ENCODE data around the gene KDM2B. TPM values are rescaled to one million over a fixed set of nuclear protein-coding genes. Genes with fewer than 3 reads are reported as not detected.

KDM2B gene
- total and polyA plus RNA-seq, 2 of the 8 experiments (the other 6 are each of a cell fraction or from before 2014, with no cell fraction given) = 111 to 162 TPM

- Histone ChIP-seq H2BK15ac (ENCODE audit: low read length) (no peak overlapping the region), H2BK20ac (ENCODE audit: low read length) (no peak overlapping the region), H3K56ac (replicated peaks; ENCODE audit: insufficient read length, low read depth, low read length) (no peak overlapping the region), H3K27ac (ENCODE audit: low read depth, low read length) (no peak overlapping the region), H4K5ac (ENCODE audit: insufficient read length, low read depth, low read length) (no peak overlapping the region), H3K36me3 (ENCODE audit: control insufficient read depth in 2 of 4, insufficient read depth in 4 of 4, low read length in 3 of 4) (peaks cover 0 to 4% (median 0%) of the 10 kb centered on the region in 4 experiments; a peak in 1 of 8 replicates), H3K9me3 (ENCODE audit: insufficient read depth in 2 of 2, low read depth in 1 of 2, low read length in 1 of 2) (no peaks in the 10 kb centered on the region), H3K23ac (ENCODE audit: insufficient read length) (no peak overlapping the region), H3K23me2 (ENCODE audit: low read depth, low read length) (peaks cover 8% of the 10 kb centered on the region), H2AFZ (ENCODE audit: low read length) (no peak overlapping the region), H4K8ac (ENCODE audit: extremely low read depth, insufficient read depth, low read length) (no peak overlapping the region), H2BK12ac (ENCODE audit: low read depth, low read length) (no peak overlapping the region), H3K4ac (replicated peaks; ENCODE audit: insufficient read length, low read depth, low read length) (no peak overlapping the region), H3K27me3 (replicated peaks in 1 of 4; ENCODE audit: control insufficient read depth in 3 of 4, extremely low read depth in 1 of 4, insufficient read depth in 3 of 4, low read length in 3 of 4) (no peaks in the 10 kb centered on the region), H3K9ac (replicated peaks in 1 of 4; ENCODE audit: extremely low read depth in 1 of 4, low read depth in 3 of 4, low read length in 3 of 4) (no peak overlapping the region), H4K20me1 (replicated peaks in 1 of 2; ENCODE audit: control insufficient read depth in 1 of 2, insufficient read depth in 2 of 2, low read length in 2 of 2) (peaks cover 0 to 3% of the 10 kb centered on the region in 2 experiments), H4K91ac (replicated peaks; ENCODE audit: insufficient read length, low read length) (no peak overlapping the region), H2BK5ac (ENCODE audit: low read depth, low read length) (no peak overlapping the region), H3K4me3 (ENCODE audit: extremely low read depth in 1 of 4, insufficient read depth in 2 of 4, low read depth in 3 of 4, low read length in 4 of 4) (peak overlapping the region in 1 of 4 experiments; percentile 87; a peak in 2 of 8 replicates), H3K14ac (ENCODE audit: insufficient read length) (no peak overlapping the region), H3K4me1 (replicated peaks in 1 of 4; ENCODE audit: control insufficient read depth in 3 of 4, insufficient read depth in 4 of 4, low read length in 3 of 4) (peaks cover 0 to 4% (median under 1%) of the 10 kb centered on the region in 4 experiments; a peak in 1 of 7 replicates), H3K18ac (ENCODE audit: extremely low read depth, low read length) (no peak overlapping the region), H2AK5ac (ENCODE audit: low read depth, low read length) (no peak overlapping the region), H3K4me2 (ENCODE audit: insufficient read depth in 1 of 2, low read depth in 2 of 2, low read length in 2 of 2) (peak overlapping the region; percentile 79 to 99; a peak in 3 of 4 replicates), H3K79me1 (ENCODE audit: low read depth, low read length) (peaks cover 4% of the 10 kb centered on the region; the same call in 1 of the 2 replicates), H3K79me2 (ENCODE audit: control insufficient read depth in 1 of 2, insufficient read depth in 2 of 2, low read length in 2 of 2) (peaks cover 4 to 27% of the 10 kb centered on the region in 2 experiments; a peak in 3 of 4 replicates), H2BK120ac (replicated peaks; ENCODE audit: low read depth, low read length) (no peak overlapping the region)
- DNase-seq (ENCODE audit: low read depth in 1 of 2, low spot score in 2 of 2) = no peak
- CTCF ChIA-PET (ENCODE audit: partially characterized antibody) = interaction anchor here (0.6 to 0.7 kb wide), 2 partner anchors 48 to 315 kb away, joined by 3 to 4 read pairs; no protein-coding TSS in a partner anchor
- POLR2A ChIA-PET (ENCODE audit: partially characterized antibody) = interaction anchor here (2.7 kb wide), 1 partner anchor 15 kb away, joined by 22 read pairs; no protein-coding TSS in a partner anchor
- 99% methylated on average over 5 of the region's 5 CpGs; no CpG with 5 or more reads in 1 of the 2 experiments for WGBS, 2 experiments (ENCODE audit: extremely low coverage in 1 of 2, insufficient coverage in 1 of 2, insufficient read length in 1 of 2, insufficient replicate concordance in 2 of 2, low coverage in 1 of 2, low lambda C conversion rate in 2 of 2, missing lambda C conversion rate in 1 of 2)
- FAIRE-seq = no peak
- TF ChIP-seq BACH1 (IDR thresholded peaks at IDR 0.05; ENCODE audit: low read length) = no peak
- TF ChIP-seq GABPA (IDR thresholded peaks at IDR 0.05; ENCODE audit: borderline replicate concordance, insufficient read depth, low read length) = no peak
- TF ChIP-seq RNF2 (IDR thresholded peaks at IDR 0.05; ENCODE audit: borderline replicate concordance, low read depth, low read length, missing control alignments, poor library complexity, severe bottlenecking) = no peak
- TF ChIP-seq YY1 (IDR thresholded peaks at IDR 0.05; ENCODE audit: low read depth, low read length) = no peak
- no peak for TF ChIP-seq KDM5A (IDR thresholded peaks at IDR 0.05; ENCODE audit: low read length)
- TF ChIP-seq RXRA (IDR thresholded peaks at IDR 0.05; ENCODE audit: insufficient read depth, low read depth, low read length) = no peak
- no peak for TF ChIP-seq CHD1 (IDR thresholded peaks at IDR 0.05; ENCODE audit: low read depth, low read length)
- TF ChIP-seq ZNF274 (IDR thresholded peaks at IDR 0.05; ENCODE audit: borderline replicate concordance, extremely low read depth, low read length) = no peak
- TF ChIP-seq E2F6 (IDR thresholded peaks at IDR 0.05) = no peak
- no peak for TF ChIP-seq CREB1 (IDR thresholded peaks at IDR 0.05)
- TF ChIP-seq KDM4A (IDR thresholded peaks at IDR 0.05; ENCODE audit: low read depth, low read length, severe bottlenecking) = no peak
- no peak for TF ChIP-seq CBX8 (IDR thresholded peaks at IDR 0.05; ENCODE audit: borderline replicate concordance, low read depth, low read length)
- TF ChIP-seq HDAC6 (IDR thresholded peaks at IDR 0.05; ENCODE audit: low read depth, low read length) = no peak
Measured at GRCh38 chr12:121398355-121398754, 182.5 kb downstream of the KDM2B start.
